HG03457 (cell line): ENCODE results near the gene VN1R5.
"Not testable (repeated sequence)": the region's sequence is repeated elsewhere in the genome, so short reads cannot be mapped to it uniquely, and the experiment has no call there.

ENCODE experiments used
- ATAC-seq: cut with Tn5 transposase; IDR thresholded peaks from one replicate; pipeline ENCODE4 v1.9.1; 2021; ENCODE audit warnings: moderate number of reproducible peaks; ENCODE audit not compliant: unreplicated experiment

The VN1R5 gene

DNA sequence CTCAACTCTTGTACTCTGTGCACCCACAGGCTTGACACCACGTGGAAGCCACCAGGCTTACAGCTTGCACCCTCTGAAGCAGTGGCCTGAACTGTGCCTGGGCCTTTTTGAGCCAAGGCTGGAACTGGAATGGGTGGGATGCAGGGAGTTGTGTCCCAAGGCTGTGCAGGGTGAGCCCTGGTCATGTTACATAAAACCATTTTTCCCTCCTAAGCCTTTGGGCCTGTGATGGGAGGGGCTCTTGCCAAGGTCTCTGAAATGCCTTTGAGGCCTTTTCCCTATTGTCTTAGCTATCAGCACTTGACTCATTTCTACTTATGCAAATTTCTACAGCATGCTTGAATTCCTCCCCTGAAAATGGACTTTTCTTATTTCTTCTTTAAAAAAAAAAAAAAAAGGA, 14.1 kb downstream of the VN1R5 start:
- no peak for ATAC-seq

GRCh38 chr1:247273013-247273412, 17.1 kb downstream of the VN1R5 start:
- no peak for ATAC-seq

DNA sequence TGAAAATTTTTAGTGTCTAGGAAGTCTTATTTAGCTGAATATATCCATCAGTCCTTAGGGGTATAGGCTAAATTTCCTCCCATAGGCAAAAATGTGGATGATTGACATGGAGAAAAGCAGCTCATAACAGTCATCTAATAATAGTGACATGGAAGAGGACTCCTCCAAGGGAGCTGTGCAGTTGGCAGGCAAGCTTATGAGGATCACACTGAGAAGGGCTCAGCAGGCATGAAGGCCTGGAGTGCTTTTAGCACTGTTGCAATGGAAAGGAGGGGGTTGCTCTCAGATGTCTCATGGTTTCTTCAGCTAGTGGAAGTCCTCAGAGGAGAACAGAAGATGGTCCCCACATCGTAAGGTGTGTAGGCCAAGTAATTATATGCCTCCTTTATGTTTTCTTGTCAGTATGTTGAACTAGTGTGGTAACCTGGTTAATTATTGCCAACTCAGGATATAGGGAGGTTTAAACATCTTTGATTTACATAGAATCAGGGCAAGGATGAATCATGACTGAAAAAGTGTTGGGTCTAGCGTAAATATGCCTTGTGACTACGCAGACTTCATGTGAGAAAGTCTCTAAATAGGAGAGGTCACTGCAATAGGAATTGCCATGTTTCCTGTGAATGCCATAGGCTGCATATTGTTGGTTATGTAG, 18.9 kb downstream of the VN1R5 start:
- ATAC-seq: no peak

GRCh38 chr1:247277191-247277590, 21.3 kb downstream of the VN1R5 start:
- no peak for ATAC-seq

- no peak for ATAC-seq
These were observed 25.2 kb downstream of the VN1R5 start for GRCh38 chr1:247281001-247281574.

DNA sequence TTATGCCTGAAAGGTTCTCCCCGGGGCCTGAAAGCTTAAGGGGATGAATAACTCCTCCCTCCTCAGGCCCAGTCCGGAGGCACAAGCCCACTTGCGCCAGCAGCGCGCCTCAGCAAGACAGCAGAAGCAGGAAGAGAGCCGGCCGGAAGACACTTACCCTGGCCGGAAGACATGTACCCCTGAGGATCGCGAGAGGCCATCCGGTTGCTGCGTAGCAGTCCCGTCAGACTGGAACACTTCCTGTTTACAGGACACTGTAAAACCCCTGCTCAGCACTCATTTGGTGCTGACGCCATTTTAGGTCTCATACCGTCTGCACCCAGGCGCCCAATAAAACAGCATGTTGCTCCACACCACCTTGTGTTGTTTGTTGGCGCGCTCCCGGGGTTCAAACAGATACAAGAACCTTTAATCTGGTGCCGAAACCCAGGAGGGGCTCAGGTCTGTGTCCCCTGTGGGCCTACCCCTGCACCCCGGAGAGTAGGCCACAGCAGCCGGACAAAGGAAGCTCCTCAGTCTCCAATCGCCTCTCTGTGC, 30.3 kb downstream of the VN1R5 start:
- ATAC-seq: no peak

GRCh38 chr1:247287460-247287859, 31.6 kb downstream of the VN1R5 start:
- no peak for ATAC-seq

GRCh38 chr1:247288341-247288740, 32.5 kb downstream of the VN1R5 start:
- no peak for ATAC-seq

GRCh38 chr1:247289274-247289892, 33.5 kb downstream of the VN1R5 start:
- not testable (repeated sequence) for ATAC-seq

DNA sequence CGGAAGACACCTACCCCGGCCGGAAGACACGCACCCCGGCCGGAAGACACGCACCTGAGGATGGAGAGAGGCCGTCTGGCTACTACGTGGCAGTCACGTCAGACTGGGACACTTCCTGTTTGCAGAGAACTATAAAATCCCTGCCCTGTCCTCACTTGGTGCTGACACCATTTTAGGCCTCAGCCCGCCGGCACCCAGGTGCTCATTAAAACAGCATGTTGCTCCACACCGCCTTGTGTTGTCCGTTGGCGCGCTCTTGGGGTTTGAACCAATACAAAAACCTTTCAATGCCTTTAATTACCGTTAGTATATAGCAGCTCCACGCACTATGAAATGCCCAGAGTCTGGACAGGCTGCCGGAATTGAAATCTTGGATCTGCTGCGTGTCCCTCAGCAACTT, 34.7 kb downstream of the VN1R5 start:
- no peak for ATAC-seq

- no peak for ATAC-seq
These were observed 35.3 kb downstream of the VN1R5 start for GRCh38 chr1:247291161-247291560.

- no peak for ATAC-seq
These were observed 36.1 kb downstream of the VN1R5 start for GRCh38 chr1:247291833-247292561.

DNA sequence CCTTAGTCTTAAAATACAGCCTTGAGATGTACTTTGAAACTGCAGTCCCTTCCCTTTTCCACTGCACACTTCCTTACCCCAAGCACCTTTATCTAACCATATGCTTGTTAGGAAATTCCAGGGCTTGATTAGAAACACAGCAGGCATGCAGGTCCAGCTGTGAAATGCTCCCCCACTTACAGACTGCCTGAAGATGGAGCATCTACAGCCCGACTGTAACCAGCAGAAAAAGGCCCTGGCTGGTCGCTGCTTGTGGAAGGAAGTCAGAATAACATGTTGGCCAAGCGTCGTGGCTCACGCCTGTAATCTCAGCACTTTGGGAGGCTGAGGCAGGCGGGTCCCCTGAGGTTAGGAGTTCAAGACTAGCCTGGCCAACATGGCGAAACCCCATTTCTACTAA, 37.2 kb downstream of the VN1R5 start:
- ATAC-seq: no peak

- no peak for ATAC-seq
These were observed 38.4 kb downstream of the VN1R5 start for GRCh38 chr1:247294282-247294681.

DNA sequence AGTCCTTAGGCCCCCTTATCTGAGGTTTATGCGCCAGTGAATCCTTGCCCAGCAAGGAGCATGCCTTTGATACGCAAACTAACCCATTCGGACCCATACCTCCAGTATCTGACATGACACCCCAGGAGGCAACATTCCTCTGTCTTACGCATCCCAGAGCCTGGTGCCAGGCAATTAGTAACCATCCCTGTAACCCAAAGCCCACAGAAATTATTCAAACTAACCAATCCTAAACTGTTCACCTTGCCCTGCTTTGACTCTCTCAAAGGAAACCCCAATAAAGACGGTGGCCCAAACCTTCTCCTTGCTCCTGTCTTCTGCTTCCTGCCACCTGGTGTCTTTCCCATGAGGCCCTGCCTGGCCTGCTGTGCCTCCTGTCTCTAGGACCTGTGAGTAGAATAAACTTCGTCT, 39.4 kb downstream of the VN1R5 start:
- ATAC-seq: no peak

DNA sequence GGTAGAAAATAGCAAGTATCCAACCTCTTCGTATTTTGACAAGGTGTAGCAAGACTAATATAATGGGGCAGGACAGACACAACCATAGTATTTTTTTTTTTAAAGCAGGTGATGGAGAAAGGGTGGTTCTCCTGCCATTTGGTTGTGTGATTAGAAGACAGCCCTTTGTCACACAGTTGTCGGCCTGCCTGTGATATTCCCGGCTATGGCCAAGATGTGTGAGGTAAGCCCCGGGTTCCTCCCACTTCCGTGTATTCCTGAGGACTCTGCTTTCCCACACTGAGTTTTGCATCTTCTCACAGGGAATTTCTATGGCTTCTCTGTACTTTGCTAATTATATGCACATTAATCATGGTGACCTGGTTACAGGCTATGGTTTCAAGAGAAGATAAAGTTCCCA, 39.9 kb downstream of the VN1R5 start:
- ATAC-seq: no peak

- ATAC-seq: no peak
These were observed 40.8 kb downstream of the VN1R5 start for GRCh38 chr1:247296599-247297180.

DNA sequence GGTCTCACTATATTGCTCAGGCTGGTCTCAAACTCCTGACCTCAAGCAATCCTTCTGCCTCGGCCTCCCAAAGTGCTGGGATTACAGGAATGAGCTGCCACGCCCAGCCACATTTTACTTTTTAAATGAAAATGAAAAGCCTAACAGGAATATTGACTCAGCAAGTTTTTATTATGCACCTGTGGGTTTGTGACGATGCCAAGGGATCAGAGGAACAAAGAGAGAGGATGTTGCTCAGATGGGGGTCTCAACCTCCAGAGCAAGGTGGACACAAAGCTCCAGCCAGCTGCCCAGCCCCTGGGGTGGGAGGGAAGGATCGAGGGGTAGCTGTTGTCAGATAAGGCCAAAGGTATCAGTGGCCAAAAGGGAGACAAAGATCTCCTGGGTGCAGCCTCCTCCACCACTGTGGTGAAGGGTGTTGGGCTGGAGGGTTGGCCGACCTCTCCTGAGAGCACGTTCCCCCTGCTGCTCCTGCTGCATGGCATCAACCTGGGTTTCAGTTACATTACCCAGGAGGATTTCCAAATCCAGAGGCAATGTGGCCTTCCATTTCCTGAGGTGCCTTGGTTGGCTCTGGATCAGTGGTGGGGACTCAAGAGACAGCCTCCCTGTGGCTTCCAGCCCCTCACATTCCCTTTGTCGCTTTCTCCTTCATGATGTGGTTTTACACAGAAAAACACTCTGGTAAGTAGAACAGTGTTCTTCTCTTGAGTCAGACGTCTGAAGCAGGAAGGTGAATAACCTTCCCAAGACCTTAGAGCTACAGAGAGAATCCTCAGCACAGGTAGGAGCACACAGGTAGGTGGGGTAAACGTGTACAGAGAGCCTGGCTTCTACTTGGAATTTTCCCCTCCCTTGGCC, 41.6 kb downstream of the VN1R5 start:
- no peak for ATAC-seq

DNA sequence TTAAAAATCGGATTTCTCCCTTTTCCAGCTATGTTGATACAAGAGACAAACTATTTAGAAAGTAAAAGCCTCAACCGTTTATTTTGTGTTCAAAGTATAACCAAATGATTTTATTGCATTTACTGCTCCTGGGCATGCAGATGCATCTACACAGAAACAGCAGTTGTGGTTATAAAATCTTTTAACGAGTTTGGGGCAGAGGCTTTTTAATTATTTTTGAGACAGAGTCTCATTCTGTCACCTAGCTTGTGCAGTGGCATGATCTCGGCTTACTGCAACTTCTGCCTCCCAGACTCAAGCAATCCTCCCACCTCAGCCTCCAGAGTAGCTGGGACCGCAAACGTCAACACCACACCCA, 42.2 kb downstream of the VN1R5 start:
- ATAC-seq: no peak

DNA sequence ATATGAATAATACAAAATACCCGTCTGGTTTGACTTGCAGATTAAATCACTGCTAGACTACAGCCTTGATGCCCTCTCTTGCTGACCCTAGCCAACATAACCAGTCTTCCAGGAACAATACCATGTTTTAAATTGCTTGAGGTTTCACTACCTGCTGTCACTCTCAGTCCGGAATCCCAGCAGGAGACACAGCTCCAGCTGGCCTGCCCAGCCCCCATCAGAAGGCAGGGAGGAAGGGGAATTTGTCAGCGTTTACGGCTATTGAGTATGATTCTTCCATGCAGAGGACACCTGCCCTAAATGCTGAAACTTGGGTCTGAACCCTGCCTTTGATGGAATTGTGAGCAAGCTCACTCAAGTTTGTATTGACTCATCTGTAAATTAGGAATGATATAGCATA, 42.8 kb downstream of the VN1R5 start:
- ATAC-seq: no peak
